ENCODE data around the gene THUMPD2. TPM values are rescaled to one million over a fixed set of nuclear protein-coding genes. Genes with fewer than 3 reads are reported as not detected.

The THUMPD2 gene
- total RNA-seq, 1 experiment from 2014 or later: 14.7 TPM

DNA sequence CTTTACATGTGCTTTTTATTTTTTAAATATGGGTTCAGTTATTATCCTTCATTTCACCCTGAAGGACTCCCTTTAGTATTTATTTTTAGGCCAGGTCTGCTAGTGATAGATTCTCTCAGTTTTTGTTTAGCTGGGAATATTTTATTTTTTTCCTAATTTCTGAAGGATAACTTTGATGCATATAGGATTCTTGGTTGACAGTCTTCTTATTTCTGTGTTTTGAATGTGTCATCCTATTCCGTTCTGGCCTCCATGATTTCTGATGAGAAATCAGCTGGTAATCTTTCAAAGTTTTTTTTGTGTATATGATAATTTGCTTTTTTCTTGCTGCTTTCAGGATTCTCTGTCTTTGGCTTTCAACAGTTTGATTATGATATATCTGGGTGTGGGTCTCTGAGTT lies 77.9 kb downstream of the THUMPD2 start:
- no peak for DNase-seq (ENCODE audit: low read depth, low spot score)
- in situ Hi-C loops (cut with HindIII; ENCODE audit: low pct_unique_long_range_greater_than_20kb, low sequenced_read_pairs): no loop called here

DNA sequence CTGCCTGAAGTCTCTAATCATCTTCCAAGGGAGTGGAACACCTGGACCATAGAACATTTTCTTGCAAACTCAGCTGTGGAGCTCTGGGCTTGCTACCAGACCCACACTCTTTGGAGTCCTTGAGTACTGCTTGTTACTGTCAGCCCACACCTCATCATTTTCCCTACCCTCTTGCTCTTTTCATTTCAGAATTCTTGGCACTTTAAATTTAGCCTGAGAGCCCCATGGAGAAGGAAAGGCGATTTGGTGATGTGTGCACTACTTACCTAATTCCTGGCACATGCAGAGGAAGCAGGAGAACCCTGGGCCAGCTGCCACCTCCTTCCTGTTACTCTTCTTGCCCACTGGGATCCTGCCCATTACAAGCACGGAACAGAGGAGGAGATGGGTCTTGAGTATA lies 81.6 kb downstream of the THUMPD2 start:
- in situ Hi-C loops (cut with HindIII; ENCODE audit: low pct_unique_long_range_greater_than_20kb, low sequenced_read_pairs): no loop called here
- no peak for DNase-seq (ENCODE audit: low read depth, low spot score)

DNA sequence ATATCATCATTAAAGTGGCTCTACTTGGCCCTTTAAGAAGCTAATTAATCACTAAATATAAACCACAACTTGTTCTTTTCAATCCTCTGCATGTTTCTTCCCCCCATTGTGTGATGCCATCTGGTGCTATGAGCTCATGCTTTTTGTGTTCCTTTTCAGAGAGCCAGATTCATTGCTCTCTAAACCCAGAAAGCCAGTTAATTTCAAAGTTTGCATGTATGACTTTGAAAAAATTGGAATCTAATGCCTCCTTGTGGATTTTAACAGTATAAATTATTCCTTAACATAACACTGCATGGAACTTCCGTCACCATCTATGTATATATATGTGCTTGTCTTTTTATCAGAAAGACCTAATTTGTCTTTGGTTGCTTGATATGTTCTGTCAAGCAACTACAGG lies 82.2 kb downstream of the THUMPD2 start:
- peak; percentile 60 for DNase-seq (ENCODE audit: low read depth, low spot score)
- in situ Hi-C loops (cut with HindIII; ENCODE audit: low pct_unique_long_range_greater_than_20kb, low sequenced_read_pairs): no loop called here

DNA sequence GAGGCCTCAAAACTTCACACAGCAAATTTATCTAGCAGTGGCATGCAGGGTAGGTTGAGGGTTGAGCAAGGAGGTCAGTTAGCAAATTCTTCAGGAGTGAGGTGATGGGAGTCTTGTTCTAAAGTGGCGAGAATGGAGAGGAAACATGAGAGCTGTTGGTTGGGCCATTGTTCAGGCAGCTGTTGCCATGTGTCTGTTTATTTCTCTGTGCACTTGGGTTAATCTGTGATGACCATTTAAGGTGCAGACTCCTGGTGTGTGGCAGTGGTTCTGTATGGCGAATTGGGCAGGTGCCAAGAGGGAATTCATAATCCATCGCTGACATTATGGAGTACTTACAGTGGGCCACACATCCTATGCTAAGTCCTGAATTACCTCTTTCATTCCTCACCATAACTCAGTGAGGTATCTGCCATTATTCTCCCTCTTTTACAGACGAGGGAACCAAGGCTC lies 82.9 kb downstream of the THUMPD2 start:
- in situ Hi-C loops (cut with HindIII; ENCODE audit: low pct_unique_long_range_greater_than_20kb, low sequenced_read_pairs): no loop called here

DNA sequence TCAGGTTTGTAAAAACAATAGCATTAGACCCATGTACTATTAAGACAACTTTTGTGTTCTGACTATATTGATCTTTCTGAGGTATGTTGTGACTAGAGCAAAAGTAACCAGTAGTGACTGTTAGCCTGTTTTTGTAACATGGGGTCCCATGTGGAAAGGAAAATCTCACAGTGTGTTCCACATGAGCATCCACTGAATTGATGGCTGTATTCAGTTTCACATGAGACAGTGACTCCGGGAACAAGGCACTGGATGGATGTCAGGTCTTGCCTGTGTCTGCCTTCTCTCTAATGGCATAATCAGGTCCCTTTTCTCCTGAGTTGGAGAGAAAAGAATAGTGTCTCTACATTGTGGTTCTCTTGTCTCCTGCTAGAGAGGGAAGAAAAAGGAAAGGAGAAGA lies 85.8 kb downstream of the THUMPD2 start:
- in situ Hi-C loops (cut with HindIII; ENCODE audit: low pct_unique_long_range_greater_than_20kb, low sequenced_read_pairs): no loop called here
- no peak for DNase-seq (ENCODE audit: low read depth, low spot score)

More for the DNA sequence above, 82.9 kb downstream of the THUMPD2 start:
- no peak for DNase-seq (ENCODE audit: low read depth, low spot score)

DNA sequence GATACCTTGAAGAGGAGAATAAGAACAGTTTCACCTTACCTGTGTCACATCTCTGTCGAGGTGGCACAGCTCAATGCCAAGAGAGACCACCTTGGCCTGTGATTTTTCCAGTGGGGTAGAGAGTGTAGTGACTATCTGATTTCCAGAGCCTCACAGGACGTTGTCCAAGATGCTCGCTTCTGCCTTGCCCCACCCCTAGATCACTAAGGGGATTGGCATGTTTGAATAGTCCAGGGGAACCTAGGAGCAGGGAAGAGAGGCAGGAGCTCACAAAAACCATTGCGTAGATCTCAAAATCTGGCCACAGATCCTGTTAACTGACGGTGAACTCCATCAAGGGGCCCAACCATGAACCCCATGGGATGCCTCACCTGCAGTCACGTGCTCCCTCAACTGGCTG lies 89.2 kb downstream of the THUMPD2 start:
- in situ Hi-C loops (cut with HindIII; ENCODE audit: low pct_unique_long_range_greater_than_20kb, low sequenced_read_pairs): no loop called here

DNA sequence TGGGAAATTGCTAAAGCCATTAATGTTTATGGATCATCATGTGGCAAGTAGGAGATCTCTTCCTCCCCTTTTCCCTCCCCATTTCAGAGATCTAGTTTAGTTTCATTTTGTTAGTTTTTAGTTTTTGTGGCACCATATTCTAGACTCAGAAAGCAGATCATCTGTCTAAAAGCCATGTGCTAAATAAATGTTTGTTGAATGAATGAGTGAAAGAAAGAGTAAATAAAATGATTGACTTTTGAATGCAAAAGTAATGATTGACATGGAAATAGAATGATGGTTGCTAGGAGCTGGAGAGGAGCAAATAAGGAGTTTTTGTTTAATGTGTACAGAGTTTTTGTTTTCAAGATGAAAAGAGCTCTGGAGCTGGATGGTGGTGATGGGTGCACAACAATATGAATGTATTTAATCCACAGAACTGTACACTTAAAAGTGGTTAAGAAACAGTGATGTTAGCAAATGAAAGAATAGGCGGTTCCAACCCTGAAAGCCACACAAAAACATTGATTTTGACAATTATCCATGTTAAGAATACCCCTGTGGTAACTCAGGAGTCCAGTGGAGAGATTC lies 89.7 kb downstream of the THUMPD2 start:
- in situ Hi-C loops (cut with HindIII; ENCODE audit: low pct_unique_long_range_greater_than_20kb, low sequenced_read_pairs): no loop called here
- no peak for DNase-seq (ENCODE audit: low read depth, low spot score)

More for the DNA sequence above, 89.2 kb downstream of the THUMPD2 start:
- DNase-seq (ENCODE audit: low read depth, low spot score): no peak

DNA sequence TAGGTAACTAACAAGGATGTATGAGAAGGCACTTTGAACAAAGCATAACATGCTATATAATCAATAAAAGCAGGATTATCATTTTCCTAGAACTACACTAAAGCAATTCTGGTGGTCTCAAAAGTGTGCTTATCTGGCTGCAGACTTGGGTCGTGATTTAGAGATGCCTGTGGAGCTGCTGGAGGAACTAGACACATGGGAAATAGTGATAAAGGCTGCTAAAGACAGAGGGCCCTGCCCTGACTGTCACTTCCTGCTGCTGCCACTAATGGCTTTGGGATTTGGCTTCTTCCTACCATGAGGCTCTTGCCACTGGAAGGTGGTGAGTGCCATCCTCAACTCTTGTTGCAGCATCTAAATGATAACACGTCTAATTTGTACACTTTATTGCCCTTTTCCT lies 90.9 kb downstream of the THUMPD2 start:
- in situ Hi-C loops (cut with HindIII; ENCODE audit: low pct_unique_long_range_greater_than_20kb, low sequenced_read_pairs): no loop called here

DNA sequence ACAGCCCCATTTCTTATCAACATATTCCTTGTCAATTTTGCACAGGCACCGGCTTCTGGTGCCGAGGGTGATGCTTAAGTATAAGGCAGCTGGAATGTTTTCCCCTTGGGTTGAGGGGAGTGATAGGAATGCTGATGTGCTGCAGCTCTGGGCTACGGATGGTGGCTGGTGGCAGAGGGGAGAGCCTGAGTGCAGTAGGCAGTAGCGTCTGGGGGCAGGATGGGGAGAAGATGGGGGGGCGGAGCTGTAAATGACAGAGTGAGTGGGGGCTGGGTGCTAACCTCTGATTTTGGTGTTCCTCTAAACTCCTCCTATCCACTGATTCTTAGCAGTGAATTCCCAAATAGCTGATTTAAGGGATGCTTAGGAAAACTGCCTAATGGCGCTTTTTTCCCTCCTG lies 92.6 kb downstream of the THUMPD2 start:
- DNase-seq (ENCODE audit: low read depth, low spot score): no peak
- in situ Hi-C loops (cut with HindIII; ENCODE audit: low pct_unique_long_range_greater_than_20kb, low sequenced_read_pairs): no loop called here

More for the DNA sequence above, 90.9 kb downstream of the THUMPD2 start:
- DNase-seq (ENCODE audit: low read depth, low spot score): no peak

Other genes with a start within 250 kb of the THUMPD2 start
- gene TMEM178A, start 113.3 kb downstream of the THUMPD2 start, total RNA-seq (2014; rRNA removed; shearing (Covaris generic)): 0.32 and 0.80 TPM in 2 replicates

Measured in SK-MEL-5 (cell line).